ENCODE data around the gene SEMA4B. TPM values are rescaled to one million over a fixed set of nuclear protein-coding genes. Genes with fewer than 3 reads are reported as not detected.
"Not testable (repeated sequence)": the region's sequence is repeated elsewhere in the genome, so short reads cannot be mapped to it uniquely, and the experiment has no call there.

Gene SEMA4B
- total RNA-seq, 1 experiment from 2014 or later: 50.2 TPM

GRCh38 chr15:90271459-90272166, 70.5 kb downstream of the SEMA4B start (continued):
- no peak for TF ChIP-seq ATF1 (CRISPR knock-in tag; IDR thresholded peaks at IDR 0.05)
- TF ChIP-seq CBFB (CRISPR knock-in tag; IDR thresholded peaks at IDR 0.05; ENCODE audit: low read depth): no peak
- TF ChIP-seq PREB (CRISPR knock-in tag; IDR thresholded peaks at IDR 0.05; ENCODE audit: borderline replicate concordance): no peak
- TF ChIP-seq E2F1 (CRISPR knock-in tag; IDR thresholded peaks at IDR 0.05): no peak
- TF ChIP-seq TEAD1 (CRISPR knock-in tag; IDR thresholded peaks at IDR 0.05): no peak
- no peak for TF ChIP-seq TP53 (CRISPR knock-in tag; IDR thresholded peaks at IDR 0.05)
- TF ChIP-seq, protein P1, sequence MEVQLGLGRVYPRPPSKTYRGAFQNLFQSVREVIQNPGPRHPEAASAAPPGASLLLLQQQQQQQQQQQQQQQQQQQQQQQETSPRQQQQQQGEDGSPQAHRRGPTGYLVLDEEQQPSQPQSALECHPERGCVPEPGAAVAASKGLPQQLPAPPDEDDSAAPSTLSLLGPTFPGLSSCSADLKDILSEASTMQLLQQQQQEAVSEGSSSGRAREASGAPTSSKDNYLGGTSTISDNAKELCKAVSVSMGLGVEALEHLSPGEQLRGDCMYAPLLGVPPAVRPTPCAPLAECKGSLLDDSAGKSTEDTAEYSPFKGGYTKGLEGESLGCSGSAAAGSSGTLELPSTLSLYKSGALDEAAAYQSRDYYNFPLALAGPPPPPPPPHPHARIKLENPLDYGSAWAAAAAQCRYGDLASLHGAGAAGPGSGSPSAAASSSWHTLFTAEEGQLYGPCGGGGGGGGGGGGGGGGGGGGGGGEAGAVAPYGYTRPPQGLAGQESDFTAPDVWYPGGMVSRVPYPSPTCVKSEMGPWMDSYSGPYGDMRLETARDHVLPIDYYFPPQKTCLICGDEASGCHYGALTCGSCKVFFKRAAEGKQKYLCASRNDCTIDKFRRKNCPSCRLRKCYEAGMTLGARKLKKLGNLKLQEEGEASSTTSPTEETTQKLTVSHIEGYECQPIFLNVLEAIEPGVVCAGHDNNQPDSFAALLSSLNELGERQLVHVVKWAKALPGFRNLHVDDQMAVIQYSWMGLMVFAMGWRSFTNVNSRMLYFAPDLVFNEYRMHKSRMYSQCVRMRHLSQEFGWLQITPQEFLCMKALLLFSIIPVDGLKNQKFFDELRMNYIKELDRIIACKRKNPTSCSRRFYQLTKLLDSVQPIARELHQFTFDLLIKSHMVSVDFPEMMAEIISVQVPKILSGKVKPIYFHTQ (CRISPR knock-in tag; IDR thresholded peaks at IDR 0.05): no peak
- TF ChIP-seq EMX1 (CRISPR knock-in tag; IDR thresholded peaks at IDR 0.05): no peak
- no peak for TF ChIP-seq OVOL2 (CRISPR knock-in tag; IDR thresholded peaks at IDR 0.05; ENCODE audit: borderline replicate concordance)

- ATAC-seq: not testable (repeated sequence)
Measured at GRCh38 chr15:90278467-90278866, 77.3 kb downstream of the SEMA4B start.

More at GRCh38 chr15:90278467-90278866, 77.3 kb downstream of the SEMA4B start:
- H3K36me3 Mint-ChIP-seq; H3K4me1 Mint-ChIP-seq; H3K4me3 Mint-ChIP-seq; H3K27me3 Mint-ChIP-seq (ENCODE audit: low read depth); H3K27ac Mint-ChIP-seq; DNase-seq (ENCODE audit: low spot score); H3K9me3 Mint-ChIP-seq: not testable (repeated sequence)
- CTCF ChIA-PET: interaction anchor here (2.6 kb wide), 1 partner anchor 15 kb away, joined by 11 read pairs; no protein-coding TSS in a partner anchor
- TF ChIP-seq ZNF121 (CRISPR knock-in tag; IDR thresholded peaks at IDR 0.05): 0 out of 2 replicates have a peak, but pooled peaks have one; percentile 36
- POLR2A ChIA-PET: interaction anchor here (0.7 kb wide), 1 partner anchor 17 kb away, joined by 4 read pairs; no protein-coding TSS in a partner anchor

Other genes starting within 250 kb of the SEMA4B start
- gene ZNF710, start 200.0 kb upstream of the SEMA4B start, total RNA-seq (2021): 22.3 to 25.9 TPM (median 24.0 TPM) in 3 replicates
- gene IDH2, start 98.9 kb upstream of the SEMA4B start, total RNA-seq (2021): 53.3 to 80.3 TPM (median 72.3 TPM) in 3 replicates
- 26.1 to 29.6 TPM (median 26.9 TPM) in 3 replicates for gene CIB1, start 32.6 kb downstream of the SEMA4B start, total RNA-seq (2021)
- 2.6 to 6.7 TPM (median 5.3 TPM) in 3 replicates for gene GDPGP1, start 32.9 kb downstream of the SEMA4B start, total RNA-seq (2021)
- 0.18 to 0.76 TPM (median 0.48 TPM) in 3 replicates for gene TTLL13, start 48.2 kb downstream of the SEMA4B start, total RNA-seq (2021)
- 77.8 to 88.5 TPM (median 88.1 TPM) in 3 replicates for gene NGRN, start 64.3 kb downstream of the SEMA4B start, total RNA-seq (2021)
- gene ZNF774, start 151.0 kb downstream of the SEMA4B start, total RNA-seq (2021): 2.6 to 3.6 TPM (median 2.9 TPM) in 3 replicates
- gene IQGAP1, start 186.9 kb downstream of the SEMA4B start, total RNA-seq (2021): 83.0 to 106 TPM (median 86.8 TPM) in 3 replicates

Data from WTC11 (cell line).